Keratinocyte (primary cell): Measurements from ENCODE around the gene CHGA.

ENCODE experiments used
- EZH2 ChIP-seq: IDR thresholded peaks from one replicate; pipeline ENCODE4 v1.6.1; 2012; ENCODE audit warnings: inconsistent platforms, mild to moderate bottlenecking, low read length, moderate library complexity
- TF ChIP-seq, protein P1 (sequence below), 3 experiments: IDR thresholded peaks in 1 of 3; conservative IDR thresholded peaks in 1 of 3; optimal IDR thresholded peaks in 1 of 3; 2 replicates in 2 of 3; 3 replicates in 1 of 3; pipeline versions ENCODE3 to v1.5.1; 2011; ENCODE audit warnings: low read length in 3 of 3, mild to moderate bottlenecking in 3 of 3, moderate library complexity in 2 of 3, control low read depth in 1 of 3, inconsistent platforms in 1 of 3; ENCODE audit not compliant: insufficient read depth in 2 of 3; ENCODE audit errors: extremely low read depth in 1 of 3

GRCh38 chr14:92929689-92930608 is 7.0 kb downstream of the CHGA start:
- TF ChIP-seq, protein P1, sequence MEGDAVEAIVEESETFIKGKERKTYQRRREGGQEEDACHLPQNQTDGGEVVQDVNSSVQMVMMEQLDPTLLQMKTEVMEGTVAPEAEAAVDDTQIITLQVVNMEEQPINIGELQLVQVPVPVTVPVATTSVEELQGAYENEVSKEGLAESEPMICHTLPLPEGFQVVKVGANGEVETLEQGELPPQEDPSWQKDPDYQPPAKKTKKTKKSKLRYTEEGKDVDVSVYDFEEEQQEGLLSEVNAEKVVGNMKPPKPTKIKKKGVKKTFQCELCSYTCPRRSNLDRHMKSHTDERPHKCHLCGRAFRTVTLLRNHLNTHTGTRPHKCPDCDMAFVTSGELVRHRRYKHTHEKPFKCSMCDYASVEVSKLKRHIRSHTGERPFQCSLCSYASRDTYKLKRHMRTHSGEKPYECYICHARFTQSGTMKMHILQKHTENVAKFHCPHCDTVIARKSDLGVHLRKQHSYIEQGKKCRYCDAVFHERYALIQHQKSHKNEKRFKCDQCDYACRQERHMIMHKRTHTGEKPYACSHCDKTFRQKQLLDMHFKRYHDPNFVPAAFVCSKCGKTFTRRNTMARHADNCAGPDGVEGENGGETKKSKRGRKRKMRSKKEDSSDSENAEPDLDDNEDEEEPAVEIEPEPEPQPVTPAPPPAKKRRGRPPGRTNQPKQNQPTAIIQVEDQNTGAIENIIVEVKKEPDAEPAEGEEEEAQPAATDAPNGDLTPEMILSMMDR (optimal IDR thresholded peaks at IDR 0.05 in 1 of 3, IDR thresholded peaks at IDR 0.05 in 1 of 3, conservative IDR thresholded peaks at IDR 0.05 in 1 of 3; ENCODE audit: extremely low read depth in 1 of 3, insufficient read depth in 2 of 3, low read length in 3 of 3): no peak
- TF ChIP-seq EZH2: no peak
